ENCODE measurements around the gene CTPS1. TPM values are rescaled to one million over a fixed set of nuclear protein-coding genes. Genes with fewer than 3 reads are reported as not detected.

CTPS1 gene
- total and polyA plus RNA-seq, 2 of the 13 experiments (the other 11 are each of a cell fraction or from before 2014, with no cell fraction given): 9.6 to 42.8 TPM

GRCh38 chr1:40944841-40945430 lies 34.6 kb upstream of the CTPS1 start (continued):
- no peak for TF ChIP-seq ZMAT5 (CRISPR knock-in tag; IDR thresholded peaks at IDR 0.05; ENCODE audit: borderline replicate concordance, low read depth)
- no peak for TF ChIP-seq ATF1 (CRISPR knock-in tag; IDR thresholded peaks at IDR 0.05)
- TF ChIP-seq ZNF564 (CRISPR knock-in tag; IDR thresholded peaks at IDR 0.05): no peak
- TF ChIP-seq, protein P1, sequence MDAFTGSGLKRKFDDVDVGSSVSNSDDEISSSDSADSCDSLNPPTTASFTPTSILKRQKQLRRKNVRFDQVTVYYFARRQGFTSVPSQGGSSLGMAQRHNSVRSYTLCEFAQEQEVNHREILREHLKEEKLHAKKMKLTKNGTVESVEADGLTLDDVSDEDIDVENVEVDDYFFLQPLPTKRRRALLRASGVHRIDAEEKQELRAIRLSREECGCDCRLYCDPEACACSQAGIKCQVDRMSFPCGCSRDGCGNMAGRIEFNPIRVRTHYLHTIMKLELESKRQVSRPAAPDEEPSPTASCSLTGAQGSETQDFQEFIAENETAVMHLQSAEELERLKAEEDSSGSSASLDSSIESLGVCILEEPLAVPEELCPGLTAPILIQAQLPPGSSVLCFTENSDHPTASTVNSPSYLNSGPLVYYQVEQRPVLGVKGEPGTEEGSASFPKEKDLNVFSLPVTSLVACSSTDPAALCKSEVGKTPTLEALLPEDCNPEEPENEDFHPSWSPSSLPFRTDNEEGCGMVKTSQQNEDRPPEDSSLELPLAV (CRISPR knock-in tag; conservative IDR thresholded peaks at IDR 0.05; ENCODE audit: low read depth): no peak
- TF ChIP-seq MED1 (CRISPR knock-in tag; IDR thresholded peaks at IDR 0.05): peak; percentile 78
- TF ChIP-seq SMAD3 (CRISPR knock-in tag; IDR thresholded peaks at IDR 0.05): no peak
- TF ChIP-seq, protein P2, sequence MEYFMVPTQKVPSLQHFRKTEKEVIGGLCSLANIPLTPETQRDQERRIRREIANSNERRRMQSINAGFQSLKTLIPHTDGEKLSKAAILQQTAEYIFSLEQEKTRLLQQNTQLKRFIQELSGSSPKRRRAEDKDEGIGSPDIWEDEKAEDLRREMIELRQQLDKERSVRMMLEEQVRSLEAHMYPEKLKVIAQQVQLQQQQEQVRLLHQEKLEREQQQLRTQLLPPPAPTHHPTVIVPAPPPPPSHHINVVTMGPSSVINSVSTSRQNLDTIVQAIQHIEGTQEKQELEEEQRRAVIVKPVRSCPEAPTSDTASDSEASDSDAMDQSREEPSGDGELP (IDR thresholded peaks at IDR 0.05; ENCODE audit: borderline replicate concordance, low read depth): no peak
- TF ChIP-seq CCAR2 (optimal IDR thresholded peaks at IDR 0.05; ENCODE audit: low read depth, low read length): no peak
- TF ChIP-seq, protein P3, sequence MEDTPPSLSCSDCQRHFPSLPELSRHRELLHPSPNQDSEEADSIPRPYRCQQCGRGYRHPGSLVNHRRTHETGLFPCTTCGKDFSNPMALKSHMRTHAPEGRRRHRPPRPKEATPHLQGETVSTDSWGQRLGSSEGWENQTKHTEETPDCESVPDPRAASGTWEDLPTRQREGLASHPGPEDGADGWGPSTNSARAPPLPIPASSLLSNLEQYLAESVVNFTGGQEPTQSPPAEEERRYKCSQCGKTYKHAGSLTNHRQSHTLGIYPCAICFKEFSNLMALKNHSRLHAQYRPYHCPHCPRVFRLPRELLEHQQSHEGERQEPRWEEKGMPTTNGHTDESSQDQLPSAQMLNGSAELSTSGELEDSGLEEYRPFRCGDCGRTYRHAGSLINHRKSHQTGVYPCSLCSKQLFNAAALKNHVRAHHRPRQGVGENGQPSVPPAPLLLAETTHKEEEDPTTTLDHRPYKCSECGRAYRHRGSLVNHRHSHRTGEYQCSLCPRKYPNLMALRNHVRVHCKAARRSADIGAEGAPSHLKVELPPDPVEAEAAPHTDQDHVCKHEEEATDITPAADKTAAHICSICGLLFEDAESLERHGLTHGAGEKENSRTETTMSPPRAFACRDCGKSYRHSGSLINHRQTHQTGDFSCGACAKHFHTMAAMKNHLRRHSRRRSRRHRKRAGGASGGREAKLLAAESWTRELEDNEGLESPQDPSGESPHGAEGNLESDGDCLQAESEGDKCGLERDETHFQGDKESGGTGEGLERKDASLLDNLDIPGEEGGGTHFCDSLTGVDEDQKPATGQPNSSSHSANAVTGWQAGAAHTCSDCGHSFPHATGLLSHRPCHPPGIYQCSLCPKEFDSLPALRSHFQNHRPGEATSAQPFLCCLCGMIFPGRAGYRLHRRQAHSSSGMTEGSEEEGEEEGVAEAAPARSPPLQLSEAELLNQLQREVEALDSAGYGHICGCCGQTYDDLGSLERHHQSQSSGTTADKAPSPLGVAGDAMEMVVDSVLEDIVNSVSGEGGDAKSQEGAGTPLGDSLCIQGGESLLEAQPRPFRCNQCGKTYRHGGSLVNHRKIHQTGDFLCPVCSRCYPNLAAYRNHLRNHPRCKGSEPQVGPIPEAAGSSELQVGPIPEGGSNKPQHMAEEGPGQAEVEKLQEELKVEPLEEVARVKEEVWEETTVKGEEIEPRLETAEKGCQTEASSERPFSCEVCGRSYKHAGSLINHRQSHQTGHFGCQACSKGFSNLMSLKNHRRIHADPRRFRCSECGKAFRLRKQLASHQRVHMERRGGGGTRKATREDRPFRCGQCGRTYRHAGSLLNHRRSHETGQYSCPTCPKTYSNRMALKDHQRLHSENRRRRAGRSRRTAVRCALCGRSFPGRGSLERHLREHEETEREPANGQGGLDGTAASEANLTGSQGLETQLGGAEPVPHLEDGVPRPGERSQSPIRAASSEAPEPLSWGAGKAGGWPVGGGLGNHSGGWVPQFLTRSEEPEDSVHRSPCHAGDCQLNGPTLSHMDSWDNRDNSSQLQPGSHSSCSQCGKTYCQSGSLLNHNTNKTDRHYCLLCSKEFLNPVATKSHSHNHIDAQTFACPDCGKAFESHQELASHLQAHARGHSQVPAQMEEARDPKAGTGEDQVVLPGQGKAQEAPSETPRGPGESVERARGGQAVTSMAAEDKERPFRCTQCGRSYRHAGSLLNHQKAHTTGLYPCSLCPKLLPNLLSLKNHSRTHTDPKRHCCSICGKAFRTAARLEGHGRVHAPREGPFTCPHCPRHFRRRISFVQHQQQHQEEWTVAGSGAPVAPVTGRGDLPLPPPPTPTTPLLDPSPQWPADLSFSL (CRISPR knock-in tag; IDR thresholded peaks at IDR 0.05): no peak
- TF ChIP-seq NFKB2 (CRISPR knock-in tag; IDR thresholded peaks at IDR 0.05; ENCODE audit: borderline replicate concordance): no peak
- no peak for TF ChIP-seq ZNF460 (CRISPR knock-in tag; IDR thresholded peaks at IDR 0.05; ENCODE audit: borderline replicate concordance)
- TF ChIP-seq BRCA1 (CRISPR knock-in tag; IDR thresholded peaks at IDR 0.05): no peak
- no peak for TF ChIP-seq IKZF4 (CRISPR knock-in tag; IDR thresholded peaks at IDR 0.05; ENCODE audit: borderline replicate concordance, low read depth, not compliant biosample characterization)
- no peak for TF ChIP-seq ZNF7 (CRISPR knock-in tag; IDR thresholded peaks at IDR 0.05)
- no peak for TF ChIP-seq MEIS1 (CRISPR knock-in tag; IDR thresholded peaks at IDR 0.05; ENCODE audit: borderline replicate concordance)
- TF ChIP-seq, protein P4, sequence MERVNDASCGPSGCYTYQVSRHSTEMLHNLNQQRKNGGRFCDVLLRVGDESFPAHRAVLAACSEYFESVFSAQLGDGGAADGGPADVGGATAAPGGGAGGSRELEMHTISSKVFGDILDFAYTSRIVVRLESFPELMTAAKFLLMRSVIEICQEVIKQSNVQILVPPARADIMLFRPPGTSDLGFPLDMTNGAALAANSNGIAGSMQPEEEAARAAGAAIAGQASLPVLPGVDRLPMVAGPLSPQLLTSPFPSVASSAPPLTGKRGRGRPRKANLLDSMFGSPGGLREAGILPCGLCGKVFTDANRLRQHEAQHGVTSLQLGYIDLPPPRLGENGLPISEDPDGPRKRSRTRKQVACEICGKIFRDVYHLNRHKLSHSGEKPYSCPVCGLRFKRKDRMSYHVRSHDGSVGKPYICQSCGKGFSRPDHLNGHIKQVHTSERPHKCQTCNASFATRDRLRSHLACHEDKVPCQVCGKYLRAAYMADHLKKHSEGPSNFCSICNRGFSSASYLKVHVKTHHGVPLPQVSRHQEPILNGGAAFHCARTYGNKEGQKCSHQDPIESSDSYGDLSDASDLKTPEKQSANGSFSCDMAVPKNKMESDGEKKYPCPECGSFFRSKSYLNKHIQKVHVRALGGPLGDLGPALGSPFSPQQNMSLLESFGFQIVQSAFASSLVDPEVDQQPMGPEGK (CRISPR knock-in tag; IDR thresholded peaks at IDR 0.05): no peak
- TF ChIP-seq TIGD3 (CRISPR knock-in tag; IDR thresholded peaks at IDR 0.05; ENCODE audit: borderline replicate concordance): no peak
